GM21737 (cell line): ENCODE results near the gene PTPN1.
"Not testable (repeated sequence)": the region's sequence is repeated elsewhere in the genome, so short reads cannot be mapped to it uniquely, and the experiment has no call there.

Source experiments
- ATAC-seq: cut with Tn5 transposase; IDR thresholded peaks from one replicate; pipeline ENCODE4 v1.9.1; 2021; ENCODE audit warnings: mild to moderate bottlenecking, moderate library complexity; ENCODE audit not compliant: unreplicated experiment

PTPN1 gene

DNA sequence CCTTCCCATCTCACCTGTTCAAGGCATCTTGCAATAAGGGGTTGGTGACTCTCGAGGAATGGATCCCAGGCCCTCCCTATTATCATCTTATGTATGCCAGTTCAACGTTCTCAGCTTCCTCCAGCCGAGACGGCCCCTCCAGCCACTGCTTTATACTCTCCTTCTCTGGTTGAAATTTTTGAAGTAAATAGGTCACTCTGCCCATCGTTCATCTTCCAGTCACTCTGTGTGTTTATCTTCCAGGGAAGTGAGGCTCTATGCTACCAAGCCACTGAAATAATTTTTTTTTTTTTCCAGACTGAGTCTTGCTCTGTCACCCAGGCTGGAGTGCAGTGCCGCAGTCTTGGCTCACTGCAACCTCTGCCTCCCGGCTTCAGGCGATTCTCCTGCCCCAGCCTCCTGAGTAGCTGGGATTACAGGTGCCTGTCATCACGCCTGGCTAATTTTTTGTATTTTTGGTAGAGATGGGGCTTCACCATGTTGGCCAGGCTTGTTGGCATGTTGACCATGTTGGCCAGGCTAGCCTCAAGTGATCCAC is 17.0 kb downstream of the PTPN1 start:
- ATAC-seq: no peak

DNA sequence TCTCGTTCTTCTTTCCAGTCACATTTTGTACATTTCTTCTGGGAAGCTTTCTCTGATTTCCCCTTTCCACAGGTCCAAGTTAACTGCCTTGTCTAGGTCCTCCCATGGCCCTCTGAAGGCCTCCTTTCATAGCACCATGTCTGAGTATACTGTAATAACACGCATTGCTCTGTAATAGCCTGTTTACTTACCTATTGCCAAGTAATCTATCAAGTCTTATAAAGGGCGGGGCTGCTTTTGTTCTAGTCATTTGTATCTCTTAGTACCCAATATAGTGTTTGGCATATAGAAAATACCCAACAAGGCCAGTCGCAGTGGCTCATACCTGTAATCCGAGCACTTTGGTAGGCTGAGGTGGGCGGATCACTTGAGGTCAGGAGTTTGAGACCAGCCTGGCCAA is 17.9 kb downstream of the PTPN1 start:
- ATAC-seq: no peak

DNA sequence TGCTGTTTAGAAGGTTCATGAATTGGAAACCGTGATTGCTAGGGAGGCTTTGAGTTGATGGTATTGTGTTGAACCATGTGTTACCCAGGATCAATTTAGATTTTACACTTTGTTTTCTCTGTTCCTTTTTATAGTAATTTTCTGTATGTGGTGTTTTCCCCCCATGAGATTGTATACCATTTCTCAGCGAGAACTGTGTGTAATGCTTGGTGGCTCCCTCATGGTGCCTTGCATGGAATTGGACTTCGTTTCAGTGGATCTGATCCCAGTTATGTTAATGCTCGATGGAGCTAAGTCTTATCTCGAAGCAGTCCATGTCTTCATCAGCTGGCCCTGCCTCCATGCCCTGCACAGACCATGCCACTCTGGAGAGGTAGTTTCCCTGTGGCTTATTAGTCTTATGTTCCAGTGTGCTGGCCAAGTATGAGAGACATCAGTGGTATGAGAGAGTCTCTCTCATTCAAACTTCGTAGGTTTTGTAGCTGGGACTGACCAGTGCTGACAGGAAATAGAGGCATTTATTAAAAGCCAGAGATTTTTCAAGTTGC is 18.7 kb downstream of the PTPN1 start:
- peak; percentile 45 for ATAC-seq

DNA sequence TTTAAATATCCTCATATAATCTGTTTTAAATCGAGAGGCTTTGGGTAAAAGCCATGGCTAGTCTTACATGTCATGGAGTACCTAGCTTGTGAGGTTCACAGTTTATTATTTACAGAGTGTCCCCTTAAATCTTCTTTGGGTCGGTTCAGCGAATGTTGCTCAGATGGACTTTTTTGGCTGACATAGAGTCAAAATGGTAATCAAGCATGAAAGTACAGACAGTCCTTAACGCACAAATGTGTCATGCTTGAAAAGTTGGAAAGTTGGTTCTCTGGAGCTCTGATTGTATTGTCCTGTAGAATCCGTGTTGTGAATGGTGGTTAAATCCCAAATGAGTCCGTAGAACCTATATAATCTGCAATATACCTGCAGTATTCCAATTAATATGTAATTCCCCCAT is 22.0 kb downstream of the PTPN1 start:
- no peak for ATAC-seq

DNA sequence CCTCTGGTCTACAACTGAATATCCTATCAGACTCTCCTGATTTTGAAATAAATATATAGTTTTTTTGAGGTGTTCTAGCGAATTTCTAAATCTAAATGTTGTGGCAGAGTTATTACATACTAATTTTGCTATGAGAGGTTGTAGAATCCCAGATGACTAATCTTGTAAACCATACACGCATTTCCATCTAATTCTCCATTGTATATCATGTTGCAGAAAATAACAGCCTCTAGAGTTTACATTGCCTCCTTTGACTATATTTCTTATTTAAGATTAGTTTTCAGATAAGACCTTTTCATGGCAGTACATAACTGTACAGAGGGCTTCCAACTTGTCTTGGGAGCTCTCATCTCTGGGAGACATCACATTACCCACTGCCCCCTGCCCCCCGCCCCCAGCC is 22.9 kb downstream of the PTPN1 start:
- ATAC-seq: no peak

DNA sequence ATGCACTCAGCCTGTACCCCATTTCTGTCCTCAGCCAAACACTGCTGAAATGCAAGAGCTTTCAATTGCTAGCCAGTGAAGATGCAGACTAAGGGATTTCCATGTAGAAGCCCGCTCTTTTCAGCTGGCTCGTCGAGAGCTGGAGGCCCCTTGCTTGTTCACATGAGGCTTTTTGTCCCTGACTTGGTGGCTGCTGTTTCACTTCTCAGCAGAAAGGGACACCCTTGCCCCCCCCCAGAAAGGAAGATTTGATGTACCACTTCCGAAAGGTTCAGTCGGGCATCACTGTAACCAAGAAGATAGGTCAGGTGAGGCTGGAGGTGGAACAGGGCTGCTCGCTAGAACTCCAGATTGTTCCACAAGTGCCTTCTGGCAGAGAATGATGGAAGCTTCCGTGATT is 23.3 kb downstream of the PTPN1 start:
- no peak for ATAC-seq

DNA sequence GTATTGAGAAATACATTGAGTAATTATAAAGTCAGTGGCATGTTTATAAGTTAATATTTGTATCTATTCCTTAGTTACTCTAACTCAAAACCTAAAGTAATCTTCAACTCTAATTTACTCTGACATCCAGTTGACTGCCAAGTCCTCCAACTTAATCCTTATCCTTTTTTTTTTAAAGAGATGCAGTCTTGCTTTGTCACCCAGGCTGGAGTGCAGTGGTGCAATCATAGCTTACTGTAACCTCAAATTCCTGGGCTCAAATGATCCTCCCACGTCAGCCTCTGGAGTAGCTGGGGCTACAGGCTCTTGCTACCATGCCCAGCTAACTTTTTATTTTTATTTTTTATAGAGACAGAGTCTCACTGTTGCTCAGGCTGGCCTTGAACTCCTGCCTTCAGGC is 24.4 kb downstream of the PTPN1 start:
- ATAC-seq: no peak

DNA sequence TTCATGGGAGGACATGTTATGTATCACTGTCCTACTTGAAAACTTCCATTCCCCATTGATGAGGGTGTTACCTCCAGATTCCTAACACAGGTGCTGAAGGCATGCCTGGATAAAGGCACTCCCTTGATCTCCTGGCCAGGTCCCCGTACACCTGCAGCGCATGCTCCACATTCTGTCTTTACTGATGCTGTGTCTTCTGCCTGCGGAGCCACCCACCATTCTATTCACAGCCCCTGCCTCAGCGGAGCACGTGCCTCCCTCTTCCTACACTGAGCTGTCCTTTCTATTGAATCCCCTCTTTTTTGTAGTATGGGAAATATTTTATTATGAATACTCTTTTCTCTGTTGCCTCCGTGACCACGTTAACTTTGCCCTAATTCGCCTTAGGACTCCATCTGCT is 25.0 kb downstream of the PTPN1 start:
- no peak for ATAC-seq

DNA sequence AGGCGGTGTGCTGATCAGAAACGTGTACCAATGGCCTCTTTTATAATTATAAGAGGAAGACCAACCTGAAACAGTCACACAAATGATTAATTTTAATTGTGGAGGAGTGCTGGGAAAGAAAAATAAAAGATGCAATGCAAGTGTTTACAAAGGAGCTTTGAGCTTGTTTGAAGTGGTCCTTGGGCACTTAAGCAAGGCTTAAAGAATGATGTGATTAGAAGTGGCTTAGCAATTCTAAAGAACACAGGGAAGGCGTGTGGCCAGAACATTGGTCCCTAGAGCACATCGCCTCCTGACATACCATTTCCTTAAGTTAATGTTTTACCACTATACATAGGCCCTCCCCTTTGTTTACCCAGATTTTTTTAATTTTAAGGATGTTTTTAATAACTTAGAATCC is 26.1 kb downstream of the PTPN1 start:
- ATAC-seq: no peak

DNA sequence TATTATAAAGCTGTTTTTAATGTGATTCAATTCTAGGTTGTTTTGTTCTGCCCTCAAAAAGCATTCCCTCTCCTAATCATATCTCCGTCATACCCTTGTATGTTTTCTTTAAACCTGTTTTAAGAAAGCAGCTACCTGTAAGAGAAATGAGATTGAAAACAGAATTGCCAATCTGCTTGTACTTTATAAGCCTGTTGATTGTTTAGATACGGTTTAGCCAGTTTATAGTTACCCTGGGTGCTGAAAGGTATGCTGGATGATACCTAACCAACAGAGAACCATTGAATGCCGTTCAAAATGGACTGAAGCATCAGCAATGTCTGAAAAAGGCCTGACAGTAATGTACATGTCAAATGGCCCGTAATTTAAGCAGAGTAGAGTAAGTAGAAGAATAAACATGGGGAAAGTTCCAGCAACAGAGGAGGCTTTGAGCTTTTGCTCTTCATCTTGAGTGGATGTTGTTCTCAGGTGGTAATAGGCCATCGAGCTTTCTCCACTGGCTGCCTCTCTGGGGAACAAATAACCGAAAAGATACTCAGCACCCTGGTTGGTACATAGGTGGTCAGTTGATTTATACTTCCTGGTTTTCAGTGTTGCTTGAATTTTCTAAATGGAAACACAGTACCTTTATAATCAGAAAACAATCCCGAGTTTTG is 27.5 kb downstream of the PTPN1 start:
- ATAC-seq: no peak

DNA sequence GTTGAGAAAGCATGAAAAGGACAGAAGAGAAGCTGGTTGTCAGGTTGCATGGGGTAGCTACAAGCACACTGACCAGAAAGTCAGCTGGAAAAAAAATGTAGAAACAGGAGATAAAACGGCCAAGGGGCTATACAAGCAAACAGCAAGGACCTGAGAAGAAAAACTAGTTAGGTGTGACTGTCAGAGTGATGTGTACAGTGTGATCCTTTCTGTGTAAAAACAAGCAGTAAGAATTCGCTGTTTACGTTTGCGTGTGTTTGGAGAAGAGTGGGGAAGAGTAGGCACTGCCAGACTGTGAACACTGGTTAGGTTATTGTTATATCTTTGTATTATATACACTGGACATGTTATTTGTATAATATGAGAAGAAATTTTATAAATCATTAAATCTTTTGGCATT is 28.1 kb downstream of the PTPN1 start:
- no peak for ATAC-seq

DNA sequence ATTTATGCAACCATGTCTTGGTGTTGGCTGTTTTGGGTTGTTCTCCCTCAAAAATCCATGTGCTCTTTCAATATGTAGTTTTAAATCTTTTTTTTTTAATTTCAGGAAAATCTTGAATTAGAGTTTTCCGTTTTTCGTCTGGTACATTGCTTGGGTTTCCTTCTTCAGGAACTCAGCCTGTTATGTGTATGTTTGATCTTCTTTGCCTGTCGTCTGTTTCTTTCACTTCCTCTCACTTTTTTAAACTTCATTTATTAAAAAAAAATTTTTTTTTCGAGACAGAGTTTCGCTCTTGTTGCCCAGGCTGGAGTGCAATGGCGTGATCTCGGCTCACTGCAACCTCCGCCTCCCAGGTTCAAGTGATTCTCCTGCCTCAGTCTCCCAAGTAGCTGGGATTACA is 29.6 kb downstream of the PTPN1 start:
- ATAC-seq: not testable (repeated sequence)

DNA sequence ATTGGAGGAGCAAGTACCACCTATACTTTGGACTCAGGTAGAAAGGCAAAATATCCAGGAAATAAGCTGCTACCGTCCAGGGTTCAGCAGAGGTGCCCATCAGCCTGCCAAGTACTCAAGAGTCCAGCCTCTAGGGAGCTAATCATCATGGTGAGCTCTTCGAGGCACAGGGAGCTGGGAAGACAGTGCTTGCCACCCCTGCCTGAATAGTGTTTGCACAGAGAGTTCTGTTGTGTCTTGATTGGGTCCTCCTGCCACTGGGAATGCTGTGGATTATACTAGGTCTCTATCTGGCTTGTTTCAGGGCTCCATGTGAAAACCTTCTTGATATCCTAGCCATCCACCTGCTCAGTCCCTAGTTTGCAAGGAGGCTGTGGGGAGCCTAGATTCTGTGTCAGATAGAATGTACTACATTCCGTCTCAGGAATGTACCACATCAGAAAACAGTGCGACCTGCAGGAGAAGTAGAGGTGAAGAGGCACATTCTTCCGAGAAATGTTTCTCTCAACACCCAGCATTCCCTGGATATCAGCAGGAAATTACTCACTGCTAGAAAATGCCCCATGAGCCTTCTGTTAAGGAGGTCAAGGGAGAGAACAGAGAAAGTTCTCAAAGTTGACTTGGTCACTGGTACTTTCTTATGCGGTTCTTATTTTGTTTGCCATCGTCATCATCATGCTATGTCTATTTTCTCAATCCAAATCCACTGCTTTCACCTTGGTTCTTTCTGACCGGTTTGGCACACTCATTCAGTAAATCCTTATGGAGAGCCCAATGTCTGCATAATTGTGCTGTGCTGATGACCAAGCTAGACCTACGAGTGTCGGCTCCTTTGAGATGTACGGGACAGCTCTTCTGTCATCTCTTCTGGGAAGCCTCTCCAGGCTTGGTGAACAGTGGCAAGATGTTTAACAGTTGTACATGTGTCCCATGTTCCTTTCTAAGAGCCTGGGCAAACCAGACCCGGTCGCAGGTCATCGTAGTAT is 30.7 kb downstream of the PTPN1 start:
- ATAC-seq: no peak

DNA sequence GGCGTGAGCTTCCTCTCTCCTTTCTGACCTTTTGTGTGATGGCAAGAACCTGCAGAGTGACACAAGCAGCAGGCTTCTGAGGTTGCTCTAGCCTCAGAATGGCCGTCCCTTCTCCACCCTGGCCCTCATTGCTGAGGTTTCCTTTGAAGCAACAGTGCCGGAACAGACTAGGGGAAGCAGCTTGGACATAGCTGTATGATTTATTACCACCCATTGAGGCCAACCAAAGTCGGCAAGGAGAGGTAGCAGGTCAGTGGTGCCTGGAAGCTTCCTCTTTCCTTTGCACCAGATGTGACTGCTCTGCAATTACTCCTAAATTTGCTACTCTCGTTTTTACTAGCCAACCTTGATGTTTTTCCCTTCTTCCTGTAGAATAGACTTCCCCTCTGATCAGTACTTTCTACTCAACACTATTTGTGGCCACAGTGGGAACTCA is 31.4 kb downstream of the PTPN1 start:
- ATAC-seq: no peak

DNA sequence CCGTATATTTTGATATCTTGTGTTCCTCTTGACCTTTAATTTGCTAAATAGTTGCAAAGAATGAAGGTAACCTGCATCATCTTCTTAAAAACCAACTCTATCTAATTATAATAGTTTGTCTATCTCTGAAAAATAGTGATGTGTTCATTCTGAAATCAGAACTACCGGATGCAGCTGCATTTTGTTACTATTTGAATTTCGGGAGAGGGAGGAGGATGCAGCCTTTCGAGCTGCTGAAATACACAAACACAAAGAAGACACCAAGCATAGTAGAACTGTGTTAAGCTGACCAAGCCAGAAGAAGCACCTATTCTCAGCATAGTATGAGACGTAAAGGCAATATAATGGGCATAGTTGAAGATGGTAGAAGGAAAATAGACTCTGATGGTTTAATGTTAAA is 33.1 kb downstream of the PTPN1 start:
- ATAC-seq: no peak

DNA sequence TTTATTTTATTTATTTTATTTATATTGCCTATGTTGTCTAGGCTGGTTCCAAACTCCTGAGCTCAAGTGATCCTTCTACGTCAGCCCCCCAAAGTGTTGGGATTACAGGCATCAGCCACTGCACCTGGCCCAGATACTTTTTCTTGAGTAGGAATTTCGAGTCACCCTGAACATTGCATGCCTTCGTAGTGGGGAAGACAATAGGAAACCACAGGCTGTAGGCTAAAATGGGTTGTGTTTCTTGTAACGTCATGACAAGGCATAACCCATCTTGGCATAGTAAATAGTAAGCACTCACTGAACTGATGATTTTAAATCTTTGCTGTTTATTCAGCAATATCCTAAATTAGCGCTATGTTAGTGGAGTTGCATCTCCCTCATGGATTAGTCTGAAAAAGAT is 34.9 kb downstream of the PTPN1 start:
- no peak for ATAC-seq

DNA sequence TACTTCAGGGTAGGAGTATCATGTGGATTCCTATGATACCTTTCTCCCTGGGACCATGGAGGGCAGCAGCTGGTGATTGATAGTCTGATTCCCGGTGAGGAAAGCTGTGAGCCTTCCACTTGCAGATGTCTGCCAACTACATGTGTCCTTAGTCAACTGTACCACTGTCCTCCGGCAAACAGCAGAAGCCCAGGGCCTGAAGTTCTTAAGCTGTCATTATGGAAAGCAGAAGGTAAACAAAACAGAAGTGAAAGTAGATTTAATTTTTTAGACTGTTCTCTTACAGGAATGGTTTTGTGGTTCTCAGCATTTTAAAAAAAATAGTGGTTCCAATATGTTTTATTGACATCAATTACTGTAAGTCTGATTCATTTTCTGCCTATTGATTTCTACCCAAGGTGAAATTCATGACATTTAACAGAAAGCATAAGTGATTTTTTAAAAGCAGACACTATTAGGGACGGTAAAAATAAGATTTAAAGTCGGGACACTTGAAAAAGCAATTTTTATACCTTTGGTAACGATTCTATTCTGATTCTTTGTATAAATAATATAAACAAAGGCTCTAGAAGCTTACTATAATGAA is 36.6 kb downstream of the PTPN1 start:
- ATAC-seq: no peak

DNA sequence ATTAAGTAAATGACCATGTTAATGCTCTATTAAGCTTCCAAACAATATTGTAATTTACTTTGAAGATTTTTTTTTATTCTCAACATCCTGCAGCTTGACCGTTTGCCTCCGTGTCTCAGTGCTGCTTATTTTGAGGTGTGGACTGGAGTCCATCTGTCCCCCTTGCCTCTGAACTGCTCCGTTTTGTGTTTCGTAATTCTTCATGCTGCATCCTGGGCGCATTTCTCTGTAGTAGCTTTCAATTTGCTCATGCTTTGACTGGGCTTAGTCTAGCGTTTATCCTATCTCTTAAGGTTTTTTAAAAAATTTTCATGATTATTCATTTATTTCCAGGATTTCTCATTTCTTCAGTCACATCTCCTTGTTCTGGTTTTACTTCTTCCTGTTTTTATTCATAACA is 37.8 kb downstream of the PTPN1 start:
- no peak for ATAC-seq

DNA sequence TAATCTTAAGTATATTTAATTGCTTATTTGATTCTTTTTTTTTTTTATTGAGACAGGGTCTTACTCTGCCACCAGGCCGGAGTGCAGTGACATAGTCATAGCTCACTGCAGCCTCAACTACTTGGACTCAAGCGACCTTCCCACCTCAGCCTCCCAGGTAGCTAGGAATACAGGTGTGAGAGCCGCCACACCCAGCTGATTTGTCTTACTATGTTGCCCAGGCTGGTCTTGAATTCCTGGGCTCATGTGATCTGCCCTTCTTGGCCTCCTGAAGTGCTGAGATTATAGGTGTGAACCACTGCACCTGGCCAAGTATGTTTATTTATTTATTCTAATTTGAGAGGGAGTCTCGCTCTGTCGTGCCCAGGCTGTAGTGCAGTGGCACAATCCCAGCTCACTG is 38.2 kb downstream of the PTPN1 start:
- no peak for ATAC-seq

DNA sequence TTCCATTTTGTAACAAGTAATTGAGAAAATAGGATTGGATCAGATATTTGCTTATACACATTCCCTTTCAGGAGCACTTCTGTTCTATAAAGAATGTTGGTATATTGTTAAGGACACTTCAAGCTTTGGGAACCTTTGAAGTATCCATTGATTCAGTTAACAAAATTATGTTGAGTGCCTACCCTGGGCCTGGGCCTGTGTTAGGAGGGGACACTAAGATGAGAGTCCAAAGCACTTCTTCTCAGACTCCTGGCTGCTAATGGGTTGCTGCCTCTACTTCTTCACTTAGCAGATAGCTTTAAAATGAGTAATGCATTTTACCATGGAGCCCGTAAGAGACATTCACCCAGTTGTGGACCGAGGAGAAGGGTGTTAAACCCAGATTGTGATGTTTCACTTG is 40.3 kb downstream of the PTPN1 start:
- no peak for ATAC-seq

DNA sequence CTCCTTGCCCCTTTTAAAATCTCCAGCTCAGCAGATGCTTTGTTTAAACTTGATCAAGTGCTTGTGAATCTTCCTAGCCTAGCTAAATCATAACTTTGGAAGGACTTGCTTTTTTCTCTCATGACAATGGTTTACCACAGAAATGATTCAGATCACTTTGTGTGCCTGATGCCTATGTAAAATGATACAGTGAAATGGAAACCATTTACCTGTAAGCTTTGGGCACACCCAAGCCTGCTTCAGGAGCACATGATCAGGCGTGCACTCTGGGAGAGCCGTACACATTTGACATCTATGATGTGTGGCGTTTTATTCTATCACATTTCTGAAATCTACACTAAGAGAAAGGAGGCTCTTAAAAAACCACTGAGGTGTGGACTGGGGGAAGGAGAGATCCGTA is 41.1 kb downstream of the PTPN1 start:
- no peak for ATAC-seq
